NAMALWA (cell line): Measurements from ENCODE around the gene PDE4D.

Experiments used
- DNase-seq: peaks from one replicate; pipeline ENCODE4 v3.0.0-alpha.2; 2015; ENCODE audit warnings: low spot score

PDE4D gene

DNA sequence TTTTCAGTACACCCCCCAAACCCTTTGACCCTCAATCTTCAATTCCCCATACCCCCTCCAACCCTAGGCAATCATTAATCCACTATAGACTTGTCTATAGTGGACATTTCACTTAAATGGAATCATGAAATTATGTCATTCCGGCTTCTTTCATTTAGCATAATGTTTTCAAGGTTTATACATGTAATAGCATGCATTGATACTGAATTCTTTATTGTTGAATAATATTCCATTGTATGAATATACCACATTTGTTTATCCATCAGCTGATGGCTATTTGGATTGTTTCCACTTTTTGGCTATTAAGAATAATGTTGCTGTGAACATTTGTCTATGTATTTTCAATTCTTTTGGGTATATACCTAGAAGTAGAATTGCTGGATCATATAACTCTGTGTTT is 238.8 kb downstream of the PDE4D start:
- DNase-seq: no peak

DNA sequence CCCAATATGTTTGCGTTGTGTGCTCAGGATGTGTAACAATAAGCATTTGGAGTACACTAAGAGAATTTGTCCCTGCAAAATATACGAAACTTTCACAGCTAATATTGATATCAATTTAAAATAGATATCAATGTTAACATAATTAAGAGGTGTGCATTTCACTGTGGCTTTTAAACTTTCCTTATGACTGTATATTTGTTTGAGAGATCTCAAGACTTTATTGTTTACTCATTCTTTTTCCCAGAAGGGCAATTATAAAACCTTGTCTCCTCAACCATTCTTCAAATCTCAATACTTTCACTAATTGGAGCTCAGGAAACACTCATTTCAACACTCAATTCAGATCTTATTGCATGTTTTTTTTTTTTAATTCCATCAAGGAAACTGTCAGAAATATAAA is 241.1 kb downstream of the PDE4D start:
- DNase-seq: no peak

DNA sequence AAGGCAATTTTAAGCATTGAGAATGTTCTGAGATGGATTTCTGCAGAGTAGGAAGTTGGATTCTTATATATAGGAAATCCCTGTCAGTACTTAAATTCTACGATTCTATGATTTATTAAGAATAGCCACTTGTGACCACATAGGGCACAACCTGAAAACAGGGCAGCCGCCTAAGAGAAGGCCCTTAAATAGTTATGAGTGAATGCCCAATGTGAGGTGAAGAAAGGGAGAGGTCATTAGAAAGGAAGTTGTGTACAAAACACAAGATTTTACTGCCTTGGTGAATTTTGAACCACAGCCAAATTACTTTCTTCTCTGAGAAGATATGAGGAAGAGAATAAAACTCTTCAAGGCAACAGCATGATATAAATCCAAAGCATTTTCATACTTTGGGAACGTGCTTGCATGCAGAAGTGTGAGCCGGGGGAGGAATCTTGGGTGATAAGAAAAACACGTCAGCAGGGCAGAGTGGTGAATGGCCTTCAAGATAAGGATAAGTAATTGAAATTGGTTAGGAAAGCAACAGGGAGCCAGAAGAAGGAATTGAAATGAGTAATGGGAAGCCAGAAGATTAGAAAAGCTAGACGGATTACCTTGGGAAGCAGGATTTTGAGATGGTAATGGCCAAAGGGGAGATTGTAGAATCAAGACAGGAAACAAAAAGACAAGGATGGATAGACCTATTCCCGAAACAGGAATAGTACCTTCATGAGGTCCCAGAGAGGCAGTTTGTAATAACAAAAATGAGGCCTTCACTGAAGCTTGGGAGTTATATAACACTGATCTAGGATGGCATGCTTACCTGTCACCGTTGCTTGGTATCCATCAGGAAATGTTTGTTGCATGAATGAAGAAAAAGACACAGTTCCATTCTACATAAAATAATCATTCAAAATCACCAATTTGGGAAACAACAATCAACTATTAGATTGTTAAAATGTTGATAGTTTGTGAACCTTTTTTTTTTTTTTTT is 244.3 kb downstream of the PDE4D start:
- DNase-seq: no peak

DNA sequence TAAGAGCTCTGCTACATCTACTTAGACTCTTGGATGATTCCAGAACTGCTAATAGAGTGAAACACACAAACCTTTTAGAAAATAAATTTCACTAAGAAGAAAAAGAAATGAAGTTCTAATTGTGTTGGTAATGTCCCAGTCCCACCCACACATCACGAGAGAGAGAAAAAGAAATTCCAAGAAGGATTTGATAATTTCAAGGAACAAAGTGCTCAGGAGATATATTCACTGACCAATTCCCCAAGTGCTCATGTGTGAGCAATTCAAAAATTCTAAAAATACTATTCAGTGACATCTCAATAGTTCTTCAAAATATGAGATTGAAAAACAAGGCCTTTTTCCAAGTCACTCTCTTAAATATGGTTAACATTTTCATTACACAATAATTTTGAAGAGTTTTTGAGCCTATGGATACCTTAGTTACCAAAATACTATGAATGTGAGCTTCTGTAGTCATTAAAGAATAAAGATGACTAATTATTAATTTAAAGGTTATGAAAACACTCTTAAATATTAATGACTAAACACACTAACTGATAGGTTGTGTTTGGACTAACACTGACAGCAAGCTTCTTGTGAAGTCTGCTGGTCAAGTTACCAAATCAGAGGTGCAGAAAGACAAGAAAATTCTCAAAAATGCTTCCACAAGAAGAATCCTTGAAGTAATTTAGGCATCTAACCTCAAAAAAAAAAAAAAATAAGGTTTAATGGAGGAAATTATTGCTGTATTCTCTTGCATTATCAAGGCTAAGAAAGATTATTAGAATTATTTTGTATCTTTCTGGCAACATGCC is 245.3 kb downstream of the PDE4D start:
- no peak for DNase-seq

DNA sequence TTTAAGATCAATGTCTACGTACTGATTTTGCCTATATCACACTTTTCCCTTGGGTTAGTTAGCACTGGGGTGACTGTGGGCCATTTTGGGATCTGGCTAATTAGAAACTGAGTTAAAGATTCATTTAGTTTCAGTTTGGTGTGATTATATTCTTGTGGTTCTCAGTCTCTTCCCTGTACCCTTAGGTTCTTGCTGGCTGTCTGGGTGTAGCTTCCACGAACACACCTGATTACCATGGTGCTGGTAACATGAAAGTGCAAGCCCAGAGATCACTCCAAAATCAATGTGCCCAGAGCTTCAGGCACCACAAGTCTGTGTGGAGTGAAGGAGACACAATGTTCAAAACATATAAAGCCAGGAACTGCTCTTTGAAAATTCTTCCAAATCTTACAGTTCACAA is 248.1 kb downstream of the PDE4D start:
- no peak for DNase-seq

DNA sequence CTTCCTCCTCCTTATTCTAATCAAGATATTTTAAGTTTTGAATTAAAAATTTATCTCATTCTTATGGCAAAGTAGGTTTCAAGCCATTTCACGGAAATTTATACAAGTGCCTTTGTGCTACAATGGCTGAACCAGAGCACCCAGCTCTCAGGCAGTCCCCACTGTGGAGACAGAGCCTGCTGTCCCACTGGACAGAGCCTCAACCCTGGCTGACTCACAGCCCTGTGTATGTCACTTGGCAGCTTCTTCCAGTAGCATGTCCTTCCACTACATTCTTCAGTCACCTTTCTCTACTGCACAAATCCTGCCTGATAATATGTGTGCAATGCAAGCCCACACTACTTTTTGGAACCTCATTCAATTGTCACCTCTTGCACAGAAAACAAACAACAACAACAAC is 253.1 kb downstream of the PDE4D start:
- DNase-seq: no peak

DNA sequence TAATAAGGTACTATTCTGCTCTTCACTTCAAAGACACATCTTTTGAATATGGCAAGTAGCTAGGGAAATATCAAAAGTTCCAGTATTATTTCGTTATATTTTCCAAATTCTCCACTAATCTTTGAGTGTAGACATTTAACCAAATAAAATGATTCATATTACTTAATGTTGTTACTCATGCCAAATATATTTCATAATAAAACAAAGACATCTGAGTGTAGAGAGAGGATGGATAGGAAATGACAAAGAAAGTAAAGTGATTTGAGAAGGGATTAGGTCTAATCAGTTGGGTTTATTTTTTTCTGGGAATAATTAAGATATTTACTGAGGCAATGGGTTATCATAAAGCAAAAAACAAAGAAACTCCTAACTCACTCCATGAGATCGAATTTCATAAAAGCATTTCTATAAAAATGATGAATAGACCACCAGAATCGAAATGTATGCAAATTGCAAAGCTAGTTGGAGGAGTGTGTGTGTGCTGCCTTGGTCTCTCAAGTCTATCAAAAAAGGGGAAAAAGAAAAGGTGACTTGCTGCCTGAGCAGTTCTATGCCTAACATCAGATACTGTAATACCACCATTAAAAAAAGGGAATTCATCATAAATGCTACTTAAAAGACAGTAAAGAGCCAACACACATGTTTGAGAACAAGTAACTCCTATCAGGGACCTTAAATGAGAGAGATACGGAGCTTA is 255.5 kb downstream of the PDE4D start:
- no peak for DNase-seq

DNA sequence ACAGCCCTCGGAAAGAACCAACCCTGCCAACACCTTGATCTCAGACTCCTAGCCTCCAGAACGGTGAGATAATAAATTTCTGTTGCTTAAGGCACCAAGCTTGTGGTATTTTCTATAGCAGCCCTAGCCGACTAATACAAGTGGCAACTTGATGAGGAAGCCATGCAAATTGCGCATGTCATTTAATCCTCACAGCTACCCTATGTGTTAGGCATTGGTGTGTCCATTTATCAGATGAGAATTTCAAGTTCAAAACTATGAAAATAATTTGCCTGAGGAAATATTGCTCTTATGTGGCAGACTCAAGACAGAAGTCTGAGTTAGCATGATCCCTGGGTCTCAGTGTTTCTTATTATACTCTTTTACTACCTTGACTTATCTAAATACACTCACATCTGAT is 264.0 kb downstream of the PDE4D start:
- no peak for DNase-seq

DNA sequence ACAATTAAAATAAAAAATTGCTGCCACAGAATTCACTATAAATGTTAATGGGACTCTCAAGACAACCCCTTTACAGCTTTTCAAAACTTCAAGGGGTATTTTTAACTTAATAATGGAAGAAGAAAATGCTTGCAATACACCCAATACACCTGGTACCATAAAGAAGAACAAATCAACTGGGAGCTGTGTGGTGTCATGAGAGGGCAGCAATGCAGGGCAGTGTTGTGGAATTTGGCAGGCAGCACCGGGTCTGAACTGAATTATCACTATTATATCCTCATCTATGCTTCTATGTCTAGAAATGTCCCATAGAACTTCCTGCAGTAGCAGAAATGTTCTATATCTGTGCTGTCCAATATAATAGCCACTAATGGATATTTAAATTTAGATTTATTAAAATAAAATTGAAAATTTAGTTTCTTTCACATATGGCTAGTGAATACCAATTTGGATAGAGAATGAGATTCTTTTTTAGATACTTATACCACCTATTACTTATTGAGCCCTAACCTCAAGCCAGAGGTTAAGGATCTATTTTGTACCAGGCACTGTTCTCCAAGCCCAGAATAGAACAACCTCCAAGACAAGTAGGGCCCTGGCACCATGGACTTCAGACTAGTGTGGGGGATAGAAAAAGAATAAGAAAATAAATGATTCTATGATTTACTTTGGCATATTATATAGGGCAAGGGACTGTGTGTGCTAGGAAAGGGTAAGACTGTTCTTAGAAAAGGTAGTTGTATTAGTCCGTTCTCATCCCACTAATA is 265.3 kb downstream of the PDE4D start:
- DNase-seq: no peak

DNA sequence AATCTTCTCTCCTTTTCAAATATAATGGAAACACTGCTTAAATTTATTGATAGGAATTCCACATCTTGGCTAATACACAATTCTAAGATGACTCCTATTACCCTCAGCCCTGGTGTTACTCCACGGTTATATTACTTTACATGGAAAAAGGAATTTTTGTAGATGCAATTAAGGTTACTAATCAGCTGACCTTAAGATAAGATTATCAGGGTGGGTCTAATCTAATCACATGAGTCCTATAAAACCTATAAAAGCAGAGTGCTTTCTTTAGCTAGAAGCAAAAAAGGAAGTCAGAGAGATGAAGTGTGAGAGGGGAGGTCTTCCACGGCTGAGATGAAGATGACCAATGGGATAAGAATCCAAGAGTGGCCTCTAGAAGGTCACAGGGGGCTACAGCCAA is 268.6 kb downstream of the PDE4D start:
- DNase-seq: no peak

DNA sequence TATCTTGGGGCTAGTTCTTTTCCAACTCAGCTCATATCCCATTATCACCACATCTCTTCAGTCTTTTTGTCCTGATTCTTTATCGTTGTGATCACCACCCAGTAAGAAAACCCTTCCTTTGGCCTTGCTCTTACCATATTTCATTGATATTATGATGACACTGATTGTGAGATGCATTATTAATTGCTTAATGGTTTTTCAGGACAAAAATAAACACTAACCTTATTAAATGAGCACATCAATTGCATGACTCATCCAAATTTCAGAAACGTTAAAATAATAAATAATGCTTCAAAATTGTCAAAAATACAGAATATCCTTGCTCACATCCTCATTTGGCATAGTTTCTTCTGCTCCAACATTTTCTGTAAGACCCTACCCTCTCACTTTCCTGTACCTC is 270.7 kb downstream of the PDE4D start:
- DNase-seq: no peak

DNA sequence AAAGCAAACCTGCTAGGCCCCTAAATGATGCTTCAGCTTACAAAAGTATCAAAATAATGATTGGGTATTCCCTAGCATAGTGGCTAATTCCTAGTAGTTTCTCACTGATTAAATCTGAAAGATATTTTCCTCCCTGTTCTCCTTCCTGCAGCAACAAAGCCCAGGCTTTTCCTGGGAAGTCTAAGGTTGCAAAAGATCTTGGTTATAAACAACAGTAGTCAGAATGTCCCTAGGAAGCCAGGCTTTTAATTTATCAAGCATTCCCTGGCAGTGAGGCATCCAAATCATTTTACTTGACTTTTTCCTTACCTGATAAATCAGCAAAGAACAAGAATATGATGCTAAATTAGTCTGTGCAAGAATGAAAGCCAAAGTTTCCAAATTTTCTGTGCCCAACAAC is 272.0 kb downstream of the PDE4D start:
- no peak for DNase-seq

DNA sequence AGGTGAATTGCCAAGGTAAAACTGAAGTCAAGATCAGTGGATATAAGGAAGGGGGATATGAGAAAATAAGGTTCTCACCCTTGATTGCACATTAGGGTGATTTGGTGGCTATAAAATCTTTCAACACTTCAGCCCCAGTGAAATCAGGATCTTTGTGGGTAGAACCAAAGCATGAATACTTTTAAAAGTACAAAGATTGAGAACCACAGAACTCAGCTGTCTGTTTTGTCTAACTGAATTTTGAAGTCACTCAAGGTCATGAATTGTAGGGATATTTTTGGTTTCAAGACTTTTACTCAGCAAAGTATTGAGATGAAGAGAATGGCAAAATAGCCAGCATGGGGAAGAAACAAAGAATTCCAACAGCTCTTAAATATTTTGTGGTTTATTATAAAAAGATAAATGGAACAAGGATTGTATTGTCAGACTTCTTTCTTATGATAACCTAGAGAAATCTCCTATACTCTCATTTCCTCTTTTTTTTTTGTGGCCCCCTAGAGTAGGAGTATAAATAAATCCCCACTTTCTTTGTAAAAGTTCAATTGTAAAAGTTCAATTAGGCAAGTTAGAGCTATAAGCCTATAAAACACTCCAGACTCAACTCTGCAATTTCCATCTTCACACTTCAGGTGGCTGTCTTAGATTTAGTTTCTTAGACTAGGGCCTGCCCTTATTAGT is 272.9 kb downstream of the PDE4D start:
- DNase-seq: peak; percentile 6

DNA sequence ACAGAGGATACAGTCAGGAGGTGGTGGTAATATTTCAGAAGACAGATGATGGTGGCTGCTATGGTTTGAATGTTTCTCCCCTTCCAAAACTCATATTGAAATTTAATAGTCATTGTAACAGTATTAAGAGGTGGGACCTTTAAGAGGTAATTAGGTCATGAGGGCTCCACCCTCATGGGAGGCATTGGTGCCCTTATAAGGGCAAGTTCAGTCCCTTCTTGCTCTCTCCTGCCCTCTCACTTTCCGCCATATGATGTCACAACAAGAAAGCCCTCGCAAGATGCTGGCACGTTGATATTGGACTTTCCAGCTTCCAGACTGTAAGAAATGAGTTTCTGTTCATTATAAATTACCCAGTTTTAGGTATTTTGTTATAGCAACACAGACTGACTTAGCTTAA is 274.9 kb downstream of the PDE4D start:
- no peak for DNase-seq

DNA sequence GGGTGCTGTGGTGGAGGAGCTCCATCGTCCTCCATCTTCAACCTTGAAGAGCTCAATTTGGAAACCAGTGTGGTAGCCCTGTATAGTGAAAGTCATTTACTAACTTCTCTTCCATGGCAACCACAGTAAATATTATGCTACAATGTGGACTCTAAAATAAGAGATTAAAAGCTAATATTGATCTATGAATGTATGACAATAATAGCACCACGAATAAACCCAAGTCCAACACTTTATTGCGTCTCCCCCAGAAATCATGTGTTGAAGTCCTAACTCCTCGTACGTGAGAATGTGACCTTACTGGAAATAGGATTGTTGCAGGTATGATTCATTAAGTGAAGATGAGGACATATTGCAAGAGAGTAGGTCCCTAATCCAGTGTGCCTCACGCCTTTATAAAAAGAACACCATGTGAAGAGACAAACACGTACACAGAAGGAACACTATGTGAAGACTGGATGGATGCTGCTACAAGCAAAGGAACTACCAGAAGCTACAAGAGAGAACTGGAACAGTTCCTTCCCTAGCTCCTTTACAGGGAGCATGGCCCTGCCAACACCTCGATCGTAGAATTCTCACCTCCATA is 276.2 kb downstream of the PDE4D start:
- no peak for DNase-seq

DNA sequence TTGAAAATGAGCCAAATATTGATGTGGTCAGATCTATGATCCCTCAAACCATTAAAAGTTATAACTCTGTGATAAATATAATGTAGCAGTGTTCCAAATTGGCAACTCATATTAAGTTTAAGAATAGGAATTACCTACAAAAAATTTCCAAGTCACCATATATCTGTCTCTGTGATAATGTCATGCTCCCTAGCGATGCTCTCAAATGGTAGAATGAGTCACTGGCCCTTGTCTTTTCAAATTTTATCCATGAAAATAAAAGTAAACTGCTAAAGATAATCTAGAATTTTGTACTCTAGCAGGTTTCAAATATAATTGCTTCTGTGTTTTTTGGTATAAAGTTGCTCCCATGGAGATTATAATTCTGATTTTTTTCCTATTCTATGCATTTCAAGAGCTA is 277.1 kb downstream of the PDE4D start:
- no peak for DNase-seq

DNA sequence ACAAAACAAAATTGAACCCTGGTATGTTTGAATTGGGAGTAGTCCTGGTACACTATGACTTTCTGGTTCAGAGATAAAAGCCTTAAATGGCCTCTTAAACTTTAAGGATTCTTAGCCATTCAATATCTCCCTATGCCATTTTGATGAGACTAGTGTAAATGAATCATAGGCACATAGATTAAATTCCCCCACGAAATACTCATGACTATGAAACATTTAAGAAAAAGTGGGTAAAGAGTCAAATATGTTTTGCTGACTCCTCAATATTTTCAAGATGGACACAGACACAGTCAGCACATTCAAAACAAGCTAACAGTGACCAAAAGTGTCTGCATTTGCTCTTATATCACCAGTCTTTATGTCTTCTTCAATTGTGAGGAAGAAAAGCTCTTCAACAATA is 278.3 kb downstream of the PDE4D start:
- DNase-seq: no peak

DNA sequence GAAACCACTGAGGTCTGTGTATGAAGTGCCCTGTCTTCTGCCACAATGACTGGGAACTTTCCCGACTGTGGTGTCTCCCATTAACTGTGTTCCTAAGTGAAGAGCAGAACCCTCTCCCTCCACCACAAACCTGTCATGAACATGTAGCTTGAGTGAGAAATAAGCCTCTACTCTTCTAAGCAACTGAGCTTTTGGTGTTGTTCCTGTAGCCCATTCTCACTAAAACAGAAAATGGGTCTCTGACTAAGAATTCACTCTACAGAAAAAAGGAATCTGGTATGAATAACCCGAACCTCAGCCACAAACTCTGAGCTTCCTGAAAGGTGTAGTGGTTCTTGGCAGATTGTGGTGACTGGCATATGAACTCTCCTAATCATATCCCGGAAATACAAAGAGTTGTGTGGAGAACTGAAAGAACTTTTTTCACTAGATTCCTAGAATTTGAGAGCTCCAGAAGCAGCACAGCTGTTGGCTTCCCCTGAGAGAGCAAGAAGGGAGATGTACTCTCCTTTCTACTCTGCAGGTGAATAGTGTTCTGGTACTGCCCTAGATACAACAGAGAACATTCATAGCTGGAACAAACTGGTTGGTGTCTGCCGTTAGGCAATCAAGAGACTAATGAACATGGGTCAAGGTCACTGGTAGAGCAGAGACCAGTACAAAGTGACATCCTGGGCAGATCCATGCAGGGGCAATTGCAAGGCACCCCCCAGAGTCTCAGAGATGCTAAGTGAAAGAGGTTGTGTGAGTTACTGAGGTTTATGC is 283.8 kb downstream of the PDE4D start:
- no peak for DNase-seq

DNA sequence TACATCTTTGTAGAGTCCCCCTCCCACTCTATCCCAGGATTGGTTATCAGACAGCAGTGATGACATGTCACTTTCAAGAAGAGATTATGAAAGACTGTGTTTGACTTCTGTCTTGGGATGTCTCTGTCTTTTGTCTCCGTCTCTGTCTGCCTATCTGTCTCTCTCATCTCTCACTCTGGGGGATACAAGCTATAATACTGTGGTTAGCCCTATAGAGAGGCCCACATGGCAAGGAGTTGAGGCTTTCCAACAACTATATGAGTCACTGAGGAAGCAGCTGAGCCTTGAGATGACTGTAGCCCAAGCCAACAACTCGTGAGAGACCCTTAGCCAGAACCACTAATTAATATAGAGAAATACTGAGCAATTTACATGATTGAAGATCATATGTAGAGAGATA is 284.8 kb downstream of the PDE4D start:
- DNase-seq: no peak

DNA sequence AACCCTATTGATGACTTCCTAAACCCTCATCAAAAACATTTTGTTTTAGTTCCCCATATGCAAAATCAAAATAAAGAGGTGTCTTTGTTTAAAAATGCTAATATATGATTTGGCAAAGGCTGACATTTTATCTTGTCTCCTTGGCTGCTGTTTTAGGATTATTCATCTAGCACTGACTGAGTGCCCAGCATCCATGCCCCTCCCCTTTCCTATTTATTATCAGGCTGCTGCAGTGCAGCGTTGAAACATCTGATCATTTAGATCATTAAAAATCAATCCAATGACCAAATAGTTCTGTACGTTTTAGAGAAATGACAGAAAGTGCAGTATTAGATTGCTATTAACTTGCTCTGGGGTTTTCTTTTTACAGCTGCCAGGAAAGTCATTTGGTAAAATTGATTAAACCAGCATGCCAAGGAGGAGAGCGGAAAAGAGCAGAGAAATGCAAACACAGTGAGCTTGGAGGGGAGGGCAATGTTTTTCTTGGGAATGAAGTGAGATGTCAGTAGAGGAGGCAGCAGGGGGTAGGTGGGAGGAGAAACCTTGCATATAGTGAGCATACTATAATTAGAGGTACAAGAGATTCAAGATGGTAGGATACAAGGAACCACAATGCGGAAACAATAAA is 286.3 kb downstream of the PDE4D start:
- no peak for DNase-seq
